Hair follicle dermal papilla cell (primary cell): ENCODE measurements around the gene CPSF4. TPM values are rescaled to one million over a fixed set of nuclear protein-coding genes. Genes with fewer than 3 reads are reported as not detected.

Source experiments
- total RNA-seq: library from RNA; depleted of rRNA; stranded (reverse); fragments of >200 nt; gene quantifications from 2 replicates; pipeline ENCODE4 v1.2.3, GENCODE V29; 2012

Gene CPSF4
- total RNA-seq: 32.3 and 32.7 TPM in 2 replicates

GRCh38 chr7:99438573-99439480 is at the start of gene CPSF4, which contains the start of gene PTCD1:
Gene CPSF4 (plus strand): TSS chr7:99438943. CDS start chr7:99439083, 140 bp downstream.
Gene PTCD1 (minus strand): TSS chr7:99438798. CDS start chr7:99435242, 3,556 bp downstream.

GRCh38 chr7:99408379-99409191 is 30.2 kb upstream of the CPSF4 start, which contains the start of the genes BUD31 and PDAP1:
Gene BUD31 (plus strand): TSS chr7:99408969. CDS start chr7:99411093, 2,124 bp downstream.
Gene PDAP1 (minus strand): TSS chr7:99408597. CDS start chr7:99408548, 49 bp downstream.

GRCh38 chr7:99472561-99473314 is 34.0 kb downstream of the CPSF4 start, which contains the start of gene ZNF789:
Gene ZNF789 (plus strand): TSS chr7:99472890. CDS start chr7:99476457, 3,567 bp downstream.

GRCh38 chr7:99499721-99500636 is 61.2 kb downstream of the CPSF4 start, which contains the start of gene ZNF394:
Gene ZNF394 (minus strand): TSS chr7:99500281. CDS start chr7:99500093, 188 bp downstream.

GRCh38 chr7:99504603-99505323 is 66.0 kb downstream of the CPSF4 start, which contains the start of gene ZKSCAN5:
Gene ZKSCAN5 (plus strand): TSS chr7:99504662. CDS start chr7:99506045, 1,383 bp downstream.

Other genes starting within 250 kb of the CPSF4 start
- gene KPNA7, start 230.8 kb upstream of the CPSF4 start, total RNA-seq: not detected in 2 replicates
- not detected in 2 replicates for gene MYH16, start 166.1 kb upstream of the CPSF4 start, total RNA-seq
- gene ARPC1A, start 113.0 kb upstream of the CPSF4 start, total RNA-seq: 111 and 113 TPM in 2 replicates
- 201 and 336 TPM in 2 replicates for gene ARPC1B, start 64.2 kb upstream of the CPSF4 start, total RNA-seq
- 35.5 and 47.0 TPM in 2 replicates for gene PDAP1, start 30.3 kb upstream of the CPSF4 start, total RNA-seq
- gene BUD31, start 30.0 kb upstream of the CPSF4 start, total RNA-seq: 47.7 and 72.7 TPM in 2 replicates
- gene PTCD1, start 145 bp upstream of the CPSF4 start, total RNA-seq: 6.7 and 7.0 TPM in 2 replicates
- 200 and 378 TPM in 2 replicates for gene ATP5MF, start 27.2 kb downstream of the CPSF4 start, total RNA-seq
- 5.3 and 6.5 TPM in 2 replicates for gene ZNF789, start 33.9 kb downstream of the CPSF4 start, total RNA-seq
- gene ZNF394, start 61.3 kb downstream of the CPSF4 start, total RNA-seq: 33.9 and 48.3 TPM in 2 replicates
- 14.2 and 14.6 TPM in 2 replicates for gene ZKSCAN5, start 65.7 kb downstream of the CPSF4 start, total RNA-seq
- 4.2 and 5.5 TPM in 2 replicates for gene FAM200A, start 113.2 kb downstream of the CPSF4 start, total RNA-seq
- gene ZNF655, start 119.7 kb downstream of the CPSF4 start, total RNA-seq: 77.0 and 99.6 TPM in 2 replicates
- 1.5 and 1.6 TPM in 2 replicates for gene TMEM225B, start 159.3 kb downstream of the CPSF4 start, total RNA-seq
- 14.0 and 22.6 TPM in 2 replicates for gene ZSCAN25, start 178.0 kb downstream of the CPSF4 start, total RNA-seq
- gene CYP3A5, start 241.1 kb downstream of the CPSF4 start, total RNA-seq: 0.32 TPM in 1 of 2 replicates, not detected in the other